CD14-positive monocyte (primary cell): ENCODE measurements around the gene PLCH1. TPM values are rescaled to one million over a fixed set of nuclear protein-coding genes. Genes with fewer than 3 reads are reported as not detected.

Experiments used
- DNase-seq, 3 donors: peaks; one replicate each; pipeline ENCODE4 v3.0.0-alpha.2; 2011 to 2022
- H2AFZ ChIP-seq: 2 replicates; pipeline ENCODE4 v1.6.0; 2012; ENCODE audit warnings: mild to moderate bottlenecking, low read depth, low read length, inconsistent platforms; ENCODE audit not compliant: insufficient read depth, poor library complexity, severe bottlenecking
- H3K27ac ChIP-seq, 2 donors: 1 replicate in 1 of 2; 2 replicates in 1 of 2; pipeline ENCODE4 v1.5.1; 2012 to 2013; ENCODE audit warnings: low read length in 2 of 2, control low read depth in 1 of 2, inconsistent platforms in 1 of 2, low read depth in 1 of 2, mild to moderate bottlenecking in 1 of 2
- H3K27me3 ChIP-seq, 2 donors: one replicate each; pipeline versions ENCODE4 v1.6.0 to v1.6.1; 2011 to 2013; ENCODE audit warnings: low read length in 2 of 2; ENCODE audit not compliant: control insufficient read depth in 2 of 2, insufficient read depth in 2 of 2
- H3K36me3 ChIP-seq, 2 donors: replicated peaks in 1 of 2; 1 replicate in 1 of 2; 2 replicates in 1 of 2; pipeline versions ENCODE4 v1.5.1 to v1.6.1; 2012 to 2013; ENCODE audit warnings: low read length in 2 of 2, control low read depth in 1 of 2, inconsistent platforms in 1 of 2, mild to moderate bottlenecking in 1 of 2; ENCODE audit not compliant: insufficient read depth in 2 of 2, control insufficient read depth in 1 of 2
- H3K4me1 ChIP-seq, 2 donors: 1 replicate in 1 of 2; 2 replicates in 1 of 2; pipeline versions ENCODE4 v1.5.1 to v1.6.1; 2012 to 2013; ENCODE audit warnings: low read length in 2 of 2, control low read depth in 1 of 2, inconsistent platforms in 1 of 2, mild to moderate bottlenecking in 1 of 2, moderate library complexity in 1 of 2; ENCODE audit not compliant: insufficient read depth in 2 of 2, control insufficient read depth in 1 of 2
- H3K4me2 ChIP-seq: replicated peaks from 2 replicates; pipeline ENCODE3; 2012; ENCODE audit warnings: low read length, moderate library complexity, mild to moderate bottlenecking; ENCODE audit not compliant: poor library complexity, severe bottlenecking; ENCODE audit errors: extremely low read depth
- H3K4me3 ChIP-seq, 3 experiments: fragments of 200-600 bp in 1 of 3; sonication (generic) in 1 of 3; replicated peaks in 1 of 3; 1 replicate in 2 of 3; 2 replicates in 1 of 3; pipeline ENCODE4 v1.5.1; 2011 to 2013; ENCODE audit warnings: low read length in 3 of 3, mild to moderate bottlenecking in 3 of 3, control low read depth in 2 of 3, low read depth in 2 of 3, inconsistent platforms in 1 of 3, moderate library complexity in 1 of 3
- H3K79me2 ChIP-seq: 2 replicates; pipeline ENCODE4 v1.6.0; 2012; ENCODE audit warnings: mild to moderate bottlenecking, control low read depth, inconsistent platforms, low read length, moderate library complexity; ENCODE audit not compliant: insufficient read depth
- H3K9ac ChIP-seq: 2 replicates; pipeline ENCODE4 v1.6.0; 2017; ENCODE audit warnings: low read length, mild to moderate bottlenecking; ENCODE audit not compliant: insufficient read depth, poor library complexity, severe bottlenecking
- H3K9me3 ChIP-seq, 2 donors: replicated peaks in 1 of 2; 1 replicate in 1 of 2; 2 replicates in 1 of 2; pipeline versions ENCODE4 v1.5.1 to v1.6.1; 2012 to 2013; ENCODE audit warnings: low read length in 2 of 2, control low read depth in 1 of 2; ENCODE audit not compliant: control insufficient read depth in 1 of 2, insufficient read depth in 1 of 2
- H4K20me1 ChIP-seq: 2 replicates; pipeline ENCODE4 v1.6.0; 2012; ENCODE audit warnings: mild to moderate bottlenecking, low read length, control low read depth, moderate library complexity; ENCODE audit not compliant: insufficient read depth
- H3K27ac Mint-ChIP-seq, 7 donors: one replicate each; pipeline ENCODE4 v1.8.0; 2020; ENCODE audit warnings: mild to moderate bottlenecking in 7 of 7, mixed read lengths in 7 of 7, moderate library complexity in 6 of 7, inconsistent platforms in 2 of 7
- H3K27me3 Mint-ChIP-seq, 3 donors: one replicate each; pipeline ENCODE4 v1.8.0; 2021 to 2022; ENCODE audit warnings: low read depth in 3 of 3, mild to moderate bottlenecking in 3 of 3, mixed read lengths in 3 of 3, moderate library complexity in 3 of 3, inconsistent platforms in 1 of 3
- H3K36me3 Mint-ChIP-seq, 2 donors: one replicate each; pipeline ENCODE4 v1.8.0; 2020; ENCODE audit warnings: mixed read lengths in 2 of 2, inconsistent platforms in 1 of 2, mild to moderate bottlenecking in 1 of 2
- H3K4me1 Mint-ChIP-seq: one replicate; pipeline ENCODE4 v1.8.0; 2020; ENCODE audit warnings: mild to moderate bottlenecking, mixed read lengths
- H3K4me3 Mint-ChIP-seq, 2 donors: one replicate each; pipeline ENCODE4 v1.8.0; 2020; ENCODE audit warnings: mild to moderate bottlenecking in 2 of 2, mixed read lengths in 2 of 2, moderate library complexity in 1 of 2
- H3K9me3 Mint-ChIP-seq, 7 donors: one replicate each; pipeline ENCODE4 v1.8.0; 2020 to 2022; ENCODE audit warnings: mixed read lengths in 7 of 7, mild to moderate bottlenecking in 6 of 7, moderate library complexity in 6 of 7, inconsistent platforms in 2 of 7
- WGBS: methylation state at CpG from one replicate; pipeline ENCODE4 v1.1.5; 2013; ENCODE audit warnings: missing lambda C conversion rate; ENCODE audit not compliant: insufficient coverage; 5-methylcytosine and 5-hydroxymethylcytosine counted together
- intact Hi-C, 2 donors: fragments of 100-400 bp; cut with micrococcal nuclease; formaldehyde crosslinking; loops; one replicate each; pipeline versions ENCODE4 v1.15.0 to v1.15.1; 2023
- polyA plus RNA-seq, 3 donors: library from polyadenylated mRNA; depleted of rRNA in 1 of 3; unstranded in 2 of 3; stranded (reverse) in 1 of 3; fragments of 300-500 nt in 2 of 3; fragments of >200 nt in 1 of 3; fragmentation: Illumina TruSeq in 2 of 3; gene quantifications; 1 replicate in 2 of 3; 2 replicates in 1 of 3; pipeline ENCODE4 v1.2.3, GENCODE V29; 2012 to 2021
- TF ChIP-seq, protein P1 (sequence below): fragments of 200-600 bp; IDR thresholded peaks from one replicate; pipeline ENCODE4 v1.8.0; 2022; ENCODE audit warnings: antibody characterized with exemption, mild to moderate bottlenecking

PLCH1 gene
- polyA plus RNA-seq, 3 donors: not detected

DNA sequence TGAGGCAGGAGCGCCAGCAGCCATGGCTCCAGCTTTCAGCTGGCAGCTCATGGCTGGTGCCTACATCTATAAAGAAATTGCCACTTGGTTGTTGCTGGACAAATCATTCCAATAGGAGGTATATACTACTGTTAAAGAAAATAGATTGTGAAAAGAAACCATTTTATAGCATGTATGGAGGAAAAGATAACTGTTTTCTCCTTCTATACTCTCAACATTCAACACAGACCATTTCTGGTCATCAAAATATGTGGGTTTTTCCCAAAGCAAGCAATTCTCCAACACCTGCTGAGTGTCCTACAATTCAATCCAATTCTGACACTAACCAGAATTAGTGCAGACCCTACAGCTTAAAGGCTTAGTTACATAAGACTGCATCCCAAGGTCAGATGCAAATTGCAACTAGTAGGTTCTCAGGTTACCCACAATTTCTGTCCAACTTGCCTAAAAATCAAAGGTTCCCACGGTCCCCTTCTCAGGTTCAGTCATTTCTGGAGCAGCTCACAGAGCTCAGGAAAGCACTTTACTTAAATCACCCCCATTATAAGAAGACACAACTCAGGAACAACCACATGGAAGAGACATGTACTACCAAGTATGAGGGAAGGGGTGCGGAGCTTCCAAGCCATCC is 409.0 kb downstream of the PLCH1 start:
- Mint-ChIP-seq H3K9me3 (no peaks in the 10 kb centered on the region), H3K27ac (peak overlapping the region in 1 of 7 donors; percentile 36), H3K27me3 (no peaks in the 10 kb centered on the region), H3K36me3 (no peaks in the 10 kb centered on the region), H3K4me3 (no peak overlapping the region), H3K4me1 (peaks cover 13% of the 10 kb centered on the region)
- no peak overlapping the region for H2AFZ ChIP-seq
- no peaks in the 10 kb centered on the region for H3K9me3 ChIP-seq
- intact Hi-C loops: no loop called here
- TF ChIP-seq, protein P1, sequence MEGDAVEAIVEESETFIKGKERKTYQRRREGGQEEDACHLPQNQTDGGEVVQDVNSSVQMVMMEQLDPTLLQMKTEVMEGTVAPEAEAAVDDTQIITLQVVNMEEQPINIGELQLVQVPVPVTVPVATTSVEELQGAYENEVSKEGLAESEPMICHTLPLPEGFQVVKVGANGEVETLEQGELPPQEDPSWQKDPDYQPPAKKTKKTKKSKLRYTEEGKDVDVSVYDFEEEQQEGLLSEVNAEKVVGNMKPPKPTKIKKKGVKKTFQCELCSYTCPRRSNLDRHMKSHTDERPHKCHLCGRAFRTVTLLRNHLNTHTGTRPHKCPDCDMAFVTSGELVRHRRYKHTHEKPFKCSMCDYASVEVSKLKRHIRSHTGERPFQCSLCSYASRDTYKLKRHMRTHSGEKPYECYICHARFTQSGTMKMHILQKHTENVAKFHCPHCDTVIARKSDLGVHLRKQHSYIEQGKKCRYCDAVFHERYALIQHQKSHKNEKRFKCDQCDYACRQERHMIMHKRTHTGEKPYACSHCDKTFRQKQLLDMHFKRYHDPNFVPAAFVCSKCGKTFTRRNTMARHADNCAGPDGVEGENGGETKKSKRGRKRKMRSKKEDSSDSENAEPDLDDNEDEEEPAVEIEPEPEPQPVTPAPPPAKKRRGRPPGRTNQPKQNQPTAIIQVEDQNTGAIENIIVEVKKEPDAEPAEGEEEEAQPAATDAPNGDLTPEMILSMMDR: no peak
- no peak overlapping the region for H3K9ac ChIP-seq
- no peak overlapping the region for H3K4me3 ChIP-seq
- H3K79me2 ChIP-seq: no peaks in the 10 kb centered on the region
- H3K27me3 ChIP-seq: no peaks in the 10 kb centered on the region
- H3K27ac ChIP-seq: no peak overlapping the region
- H3K36me3 ChIP-seq: no peaks in the 10 kb centered on the region
- no peak overlapping the region for H3K4me2 ChIP-seq
- DNase-seq: no peak
- no peaks in the 10 kb centered on the region for H3K4me1 ChIP-seq
- 80% methylated on average over 1 of the region's 3 CpGs for WGBS
- no peaks in the 10 kb centered on the region for H4K20me1 ChIP-seq

DNA sequence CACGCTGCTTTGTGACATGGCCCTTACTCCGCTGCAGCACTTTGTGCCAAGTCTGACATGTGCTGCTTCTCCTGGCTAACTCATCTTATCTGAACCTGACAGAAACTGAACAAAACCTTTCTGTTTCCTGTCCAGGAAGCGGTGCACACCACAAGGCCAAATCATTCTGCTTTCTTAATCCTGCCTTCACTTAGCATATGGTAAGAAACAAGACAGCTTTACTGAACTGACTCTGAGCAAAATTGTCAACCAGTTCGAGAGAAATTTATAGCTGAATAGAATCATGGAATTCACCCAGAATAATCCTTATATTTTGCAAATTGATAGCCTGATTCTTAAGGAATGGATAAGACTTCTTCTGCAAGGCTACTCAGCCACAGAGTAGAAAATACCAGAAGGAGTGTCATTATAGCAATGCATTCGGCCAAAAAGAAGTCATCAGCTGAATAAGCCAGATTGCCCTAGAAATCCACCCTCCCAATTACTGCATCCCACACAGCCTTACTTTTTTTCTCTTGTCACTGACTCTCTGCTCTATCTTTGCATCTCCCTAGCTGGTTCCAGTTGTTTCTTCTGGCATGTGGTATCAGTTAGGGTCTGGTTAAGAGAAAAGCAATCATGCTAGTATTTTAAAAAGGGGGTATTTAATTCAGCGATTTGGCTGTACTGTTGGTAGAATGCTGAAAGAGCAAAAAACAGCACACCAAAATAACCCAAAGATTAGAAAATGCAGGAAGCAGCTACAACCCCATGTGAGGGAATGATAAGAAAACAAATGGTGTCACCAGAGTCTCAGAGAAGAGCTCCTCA is 409.8 kb downstream of the PLCH1 start:
- Histone ChIP-seq H3K36me3 (no peaks in the 10 kb centered on the region), H2AFZ (peak overlapping the region; percentile 7), H3K9me3 (no peaks in the 10 kb centered on the region), H3K79me2 (no peaks in the 10 kb centered on the region), H4K20me1 (no peaks in the 10 kb centered on the region), H3K4me2 (no peak overlapping the region), H3K27me3 (no peaks in the 10 kb centered on the region), H3K4me3 (no peak overlapping the region), H3K9ac (no peak overlapping the region), H3K27ac (no peak overlapping the region), H3K4me1 (no peaks in the 10 kb centered on the region)
- DNase-seq: no peak
- no peaks in the 10 kb centered on the region for H3K36me3 Mint-ChIP-seq
- no peaks in the 10 kb centered on the region for H3K27me3 Mint-ChIP-seq
- WGBS: 7% methylated on average over 2 of the region's 6 CpGs
- H3K4me1 Mint-ChIP-seq: peaks cover 13% of the 10 kb centered on the region
- H3K9me3 Mint-ChIP-seq: no peaks in the 10 kb centered on the region
- TF ChIP-seq, protein P1: no peak
- H3K27ac Mint-ChIP-seq: peak overlapping the region in 1 of 7 donors; percentile 36
- H3K4me3 Mint-ChIP-seq: no peak overlapping the region
- intact Hi-C loops: no loop called here
